ENCODE data around the gene TINAG. TPM values are rescaled to one million over a fixed set of nuclear protein-coding genes. Genes with fewer than 3 reads are reported as not detected.

TINAG gene
- total RNA-seq, 1 experiment from 2014 or later, result not detected

GRCh38 chr6:54428431-54428830 lies 120.2 kb downstream of the TINAG start:
- no peak overlapping the region for H3K4me3 ChIP-seq (ENCODE audit: low read length)
- no peaks in the 10 kb centered on the region for H3K79me2 ChIP-seq (ENCODE audit: low read length)
- no peak overlapping the region for H2AFZ ChIP-seq (ENCODE audit: low read length)
- no peak for ATAC-seq
- H3K9me3 ChIP-seq (ENCODE audit: low read length), result no peaks in the 10 kb centered on the region
- no peaks in the 10 kb centered on the region for H4K20me1 ChIP-seq (ENCODE audit: low read length)
- no peaks in the 10 kb centered on the region for H3K4me1 ChIP-seq (ENCODE audit: insufficient read depth, low read length)
- no peak overlapping the region for H3K4me2 ChIP-seq (ENCODE audit: low read length)
- no TSS peak for BruUV-seq (replicated peaks)
- no peak for DNase-seq
- ChIA-PET CTCF (no interaction called here), POLR2A (ENCODE audit: unreplicated experiment) (no interaction called here)
- no peaks in the 10 kb centered on the region for H3K36me3 ChIP-seq (ENCODE audit: low read depth, low read length)
- no peak overlapping the region for H3K27ac ChIP-seq (ENCODE audit: low read length)
- intact Hi-C loops (cut with micrococcal nuclease), result no loop called here
- no peak overlapping the region for H3K9ac ChIP-seq (ENCODE audit: low read length)
- no peaks in the 10 kb centered on the region for H3K27me3 ChIP-seq (ENCODE audit: low read length)
- no peaks in the 10 kb centered on the region for H3F3A ChIP-seq (ENCODE audit: low read length, unreplicated experiment)
- H3K9me2 ChIP-seq (replicated peaks; ENCODE audit: low read length), result no peaks in the 10 kb centered on the region
- no peak for TF ChIP-seq CTCF (conservative IDR thresholded peaks at IDR 0.05; ENCODE audit: low read depth, low read length)
- TF ChIP-seq EZH2 (IDR thresholded peaks at IDR 0.05; ENCODE audit: low read length, unreplicated experiment), result no peak
- no peak for TF ChIP-seq EZH2phosphoT487 (IDR thresholded peaks at IDR 0.05; ENCODE audit: borderline replicate concordance, low read length)

- H3K4me1 ChIP-seq (ENCODE audit: insufficient read depth, low read length), result no peaks in the 10 kb centered on the region
- no peak overlapping the region for H3K4me3 ChIP-seq (ENCODE audit: low read length)
- H3F3A ChIP-seq (ENCODE audit: low read length, unreplicated experiment), result no peaks in the 10 kb centered on the region
- no peak overlapping the region for H3K9ac ChIP-seq (ENCODE audit: low read length)
- TF ChIP-seq EZH2 (IDR thresholded peaks at IDR 0.05; ENCODE audit: low read length, unreplicated experiment) (no peak), CTCF (conservative IDR thresholded peaks at IDR 0.05; ENCODE audit: low read depth, low read length) (no peak), EZH2phosphoT487 (IDR thresholded peaks at IDR 0.05; ENCODE audit: borderline replicate concordance, low read length) (no peak)
- DNase-seq, result no peak
- no peak for ATAC-seq
- no peak overlapping the region for H3K4me2 ChIP-seq (ENCODE audit: low read length)
- no peaks in the 10 kb centered on the region for H3K27me3 ChIP-seq (ENCODE audit: low read length)
- no peaks in the 10 kb centered on the region for H3K79me2 ChIP-seq (ENCODE audit: low read length)
- BruUV-seq (replicated peaks), result no TSS peak
- no peaks in the 10 kb centered on the region for H3K9me2 ChIP-seq (replicated peaks; ENCODE audit: low read length)
- POLR2A ChIA-PET (ENCODE audit: unreplicated experiment), result no interaction called here
- intact Hi-C loops (cut with micrococcal nuclease), result no loop called here
- CTCF ChIA-PET, result no interaction called here
- no peak overlapping the region for H2AFZ ChIP-seq (ENCODE audit: low read length)
- H3K9me3 ChIP-seq (ENCODE audit: low read length), result no peaks in the 10 kb centered on the region
- H3K36me3 ChIP-seq (ENCODE audit: low read depth, low read length), result no peaks in the 10 kb centered on the region
- H4K20me1 ChIP-seq (ENCODE audit: low read length), result no peaks in the 10 kb centered on the region
- no peak overlapping the region for H3K27ac ChIP-seq (ENCODE audit: low read length)
These were observed 123.2 kb downstream of the TINAG start for GRCh38 chr6:54431466-54431865.

Other genes with a start within 250 kb of the TINAG start
- gene MLIP, start 197.0 kb upstream of the TINAG start, total RNA-seq (2014; rRNA removed), result not detected in 2 replicates

All from PC-3 (cell line).